K562 (cell line): ENCODE data around the gene TMEM239. TPM values are rescaled to one million over a fixed set of nuclear protein-coding genes. Genes with fewer than 3 reads are reported as not detected.

ENCODE experiments used
- FOXK2 ChIP-seq, 2 experiments: fragments of 450-650 bp; IDR thresholded peaks in 1 of 2; conservative IDR thresholded peaks in 1 of 2; 2 replicates each; pipeline ENCODE4 v1.6.1; 2016; ENCODE audit warnings: low read depth in 2 of 2, mild to moderate bottlenecking in 1 of 2
- GATAD2B ChIP-seq: fragments of 450-650 bp; IDR thresholded peaks from 2 replicates; pipeline ENCODE4 v1.6.1; 2017; ENCODE audit warnings: mild to moderate bottlenecking, borderline replicate concordance
- KDM5B ChIP-seq: fragments of 200-600 bp; sonication (generic); IDR thresholded peaks from 2 replicates; pipeline ENCODE4 v1.6.1; 2012; ENCODE audit warnings: low read depth, mild to moderate bottlenecking, moderate library complexity, low read length, control low read depth, inconsistent platforms; ENCODE audit not compliant: insufficient replicate concordance
- MAFF ChIP-seq: IDR thresholded peaks from 2 replicates; pipeline ENCODE4 v1.6.1; 2012; ENCODE audit warnings: low read length, improper control_type of control experiment
- PHF8 ChIP-seq: fragments of 200-600 bp; sonication (generic); IDR thresholded peaks from 2 replicates; pipeline ENCODE4 v1.6.1; 2012; ENCODE audit warnings: mixed run types, mild to moderate bottlenecking, inconsistent platforms, low read length, moderate library complexity, borderline replicate concordance
- PRDM10 ChIP-seq: fragments of 450-650 bp; IDR thresholded peaks from 2 replicates; pipeline ENCODE4 v1.6.1; 2018; ENCODE audit not compliant: partially characterized antibody
- RBBP5 ChIP-seq: fragments of 200-600 bp; sonication (generic); IDR thresholded peaks from 2 replicates; pipeline ENCODE4 v1.6.1; 2012; ENCODE audit warnings: borderline replicate concordance, mild to moderate bottlenecking, low read length, control low read depth, inconsistent platforms; ENCODE audit not compliant: insufficient read depth, poor library complexity, severe bottlenecking
- STAT5A ChIP-seq: IDR thresholded peaks from 2 replicates; pipeline ENCODE4 v1.6.1; 2012; ENCODE audit warnings: low read length, inconsistent platforms, borderline replicate concordance
- ZNF316 ChIP-seq: fragments of 450-650 bp; IDR thresholded peaks from 2 replicates; pipeline ENCODE4 v1.6.1; 2016
- polyA plus RNA-seq, 8 experiments: library from polyadenylated mRNA; depleted of rRNA in 4 of 8; stranded (reverse) in 5 of 8; unstranded in 3 of 8; fragments of >200 nt; fragmentation: Nextera tagmentation in 2 of 8; fragmentation: Illumina TruSeq in 1 of 8; extraction: Ambion mirVana in 2 of 8; extraction: Trizol in 1 of 8; gene quantifications; 2 replicates each; pipeline versions ENCODE4 v1.2.1 to v1.2.3, GENCODE V29; 2011 to 2014; ENCODE audit warnings: inconsistent platforms in 1 of 8, missing spikeins in 1 of 8
- total RNA-seq, 7 experiments: library from RNA; depleted of rRNA in 6 of 7; stranded (reverse); fragments of >200 nt in 6 of 7; fragmentation: Illumina TruSeq in 2 of 7; extraction: Trizol in 2 of 7; gene quantifications; 2 replicates each; pipeline versions ENCODE4 v1.2.1 to v1.2.3, GENCODE V29; 2011 to 2021; ENCODE audit warnings: low replicate concordance in 1 of 7

The TMEM239 gene
- total and polyA plus RNA-seq, 9 of the 15 experiments (the other 6 are each of a cell fraction or from before 2014, with no cell fraction given): not detected

GRCh38 chr20:2820084-2820895 is 4.1 kb downstream of the TMEM239 start (continued):
- peak; percentile 47 for TF ChIP-seq RBBP5
- TF ChIP-seq KDM5B: peak; percentile 29
- TF ChIP-seq MAFF: peak; percentile 49; the same call in 1 of the 2 replicates
- peak; percentile 10; the same call in 1 of the 2 replicates for TF ChIP-seq PHF8
- peak in 1 of 2 experiments; percentile 16; a peak in 1 of 4 replicates for TF ChIP-seq FOXK2 (conservative IDR thresholded peaks at IDR 0.05 in 1 of 2, IDR thresholded peaks at IDR 0.05 in 1 of 2; ENCODE audit: low read depth in 2 of 2)
- TF ChIP-seq STAT5A: no peak
- TF ChIP-seq GATAD2B: no peak
- peak; percentile 92 for TF ChIP-seq ZNF316
- TF ChIP-seq PRDM10: peak; percentile 75
